HG03558 (cell line): Measurements from ENCODE around the gene FBXL4.

Source experiments
- ATAC-seq: cut with Tn5 transposase; IDR thresholded peaks from one replicate; pipeline ENCODE4 v1.9.1; 2021; ENCODE audit warnings: moderate number of reproducible peaks; ENCODE audit not compliant: unreplicated experiment; ENCODE audit errors: extremely low read depth

The FBXL4 gene

GRCh38 chr6:98828941-98829411 lies 118.8 kb downstream of the FBXL4 start:
- no peak for ATAC-seq

GRCh38 chr6:98828211-98828788 lies 119.4 kb downstream of the FBXL4 start:
- ATAC-seq, result no peak

GRCh38 chr6:98827295-98828159 lies 120.2 kb downstream of the FBXL4 start:
- ATAC-seq, result no peak

DNA sequence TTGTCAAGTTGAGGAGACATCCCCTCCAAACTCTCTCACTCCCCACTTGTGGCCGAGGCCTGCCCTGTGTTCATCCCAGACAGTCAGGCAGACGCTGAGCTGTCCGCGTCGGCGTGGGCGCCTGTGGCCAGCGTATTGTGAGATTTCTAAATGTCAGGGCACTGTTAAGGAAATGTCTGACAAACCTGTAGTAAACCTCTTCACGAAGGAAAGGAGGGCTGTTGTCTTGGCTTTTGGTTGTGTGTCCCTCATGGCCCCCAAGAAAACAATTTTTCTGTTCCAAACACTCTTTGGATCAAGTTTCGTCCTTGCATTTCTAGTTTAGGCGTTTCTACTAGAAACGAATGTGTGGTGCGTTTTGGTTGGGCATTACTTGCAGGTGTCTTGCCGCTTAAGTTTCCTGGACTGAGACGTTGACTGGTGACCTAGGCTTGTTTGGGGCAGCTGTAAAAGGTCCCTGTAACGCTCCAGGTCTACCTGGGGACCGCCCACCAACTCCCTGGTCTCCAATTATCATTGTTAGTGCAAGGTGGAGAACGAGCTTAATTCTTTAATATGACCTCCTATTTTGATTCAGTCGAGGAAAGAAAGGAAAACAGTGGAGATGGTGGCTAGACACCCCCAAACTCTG lies 122.0 kb downstream of the FBXL4 start:
- no peak for ATAC-seq

GRCh38 chr6:98824902-98825599 lies 122.7 kb downstream of the FBXL4 start:
- ATAC-seq, result no peak

DNA sequence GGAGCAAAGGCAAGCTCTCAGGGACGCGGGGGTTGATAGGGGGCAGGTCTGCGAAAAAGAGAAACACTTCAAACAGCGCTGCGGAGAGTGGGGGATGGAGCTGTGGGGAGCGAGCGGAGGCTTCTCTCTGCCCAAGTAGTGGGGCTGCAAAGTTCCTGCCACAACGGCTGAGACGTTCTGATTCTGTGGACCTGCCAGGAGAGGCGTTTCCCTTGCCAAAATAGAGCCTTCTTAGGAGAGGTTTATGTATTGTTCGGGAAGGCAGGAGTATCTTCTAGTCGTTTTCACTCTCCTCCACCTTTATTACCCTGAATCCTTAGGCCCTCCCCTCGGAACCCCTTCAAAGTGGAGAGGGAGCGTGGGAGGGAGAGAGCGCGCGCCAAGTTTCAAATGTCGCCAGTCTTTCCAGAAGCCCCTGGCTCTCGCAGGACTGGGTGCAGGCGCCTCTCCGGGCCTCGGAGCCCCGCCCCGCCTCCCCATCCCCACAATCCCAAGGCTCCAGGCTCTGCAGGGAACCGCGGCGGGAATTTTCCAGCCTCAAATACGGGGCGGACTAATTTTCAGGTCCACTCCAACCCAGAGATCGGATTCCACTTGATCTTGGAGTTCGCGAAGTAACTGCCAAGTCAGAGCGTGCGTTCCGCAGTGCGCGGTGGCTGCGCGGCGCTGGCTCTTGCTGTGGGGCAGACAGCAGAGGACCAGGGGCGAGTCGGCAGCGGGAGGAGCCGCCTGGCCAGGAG lies 123.4 kb downstream of the FBXL4 start:
- ATAC-seq, result no peak

- ATAC-seq, result no peak
Measured at GRCh38 chr6:98823428-98824161, 124.2 kb downstream of the FBXL4 start.

- no peak for ATAC-seq
Measured at GRCh38 chr6:98821756-98822405, 125.9 kb downstream of the FBXL4 start.
